ENCODE data around the gene GAL.

Gene GAL

DNA sequence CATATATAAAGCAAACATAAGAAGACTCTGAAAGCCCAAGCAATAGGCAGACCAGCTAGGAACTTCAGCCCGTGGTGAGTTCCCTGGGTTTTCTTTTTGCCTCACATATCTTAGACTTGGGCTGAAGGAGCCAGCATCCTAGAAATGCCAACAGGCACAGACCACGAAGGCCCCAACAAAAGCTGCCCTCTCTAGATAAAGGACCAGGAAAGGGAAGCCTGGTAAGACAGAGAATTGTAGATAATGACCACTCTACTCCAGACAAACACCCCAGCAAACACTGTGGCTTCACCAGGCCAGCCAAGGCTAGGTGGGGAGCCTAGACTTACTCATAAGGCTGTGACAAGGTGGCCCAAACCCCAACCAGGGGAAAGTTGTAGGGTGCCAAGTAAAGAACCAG, 11.2 kb downstream of the GAL start:
- Histone ChIP-seq H3K36me3 (ENCODE audit: control insufficient read depth, insufficient read depth, low read length) (no peaks in the 10 kb centered on the region), H3K27me3 (ENCODE audit: control insufficient read depth, insufficient read depth, low read length) (no peaks in the 10 kb centered on the region), H3K4me1 (ENCODE audit: control insufficient read depth, insufficient read depth, low read length) (peaks cover 12% of the 10 kb centered on the region), H3K9me3 (ENCODE audit: control insufficient read depth, insufficient read depth, low read length) (no peaks in the 10 kb centered on the region), H3K4me3 (ENCODE audit: low read depth, low read length) (no peak overlapping the region), H3K9ac (ENCODE audit: low read depth, low read length) (no peak overlapping the region)

DNA sequence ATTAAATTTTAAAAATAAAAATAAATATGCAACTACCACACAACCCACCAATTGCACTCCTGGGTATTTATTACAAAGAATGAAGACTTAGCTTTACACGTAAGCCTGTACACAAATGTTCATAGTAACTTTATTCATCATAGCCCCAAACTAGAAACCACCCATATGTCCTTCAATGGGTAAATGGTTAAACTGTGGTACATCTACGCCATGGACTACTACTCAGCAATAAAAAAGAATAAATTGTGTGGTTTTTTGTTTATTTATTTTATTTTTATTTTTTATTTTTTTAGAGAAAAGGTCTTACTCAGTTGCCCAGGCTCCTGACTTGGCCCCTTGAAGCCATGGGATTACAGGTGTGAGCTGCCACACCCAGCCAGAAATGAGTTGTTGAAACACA, 14.6 kb downstream of the GAL start:
- Histone ChIP-seq H3K27me3 (ENCODE audit: control insufficient read depth, insufficient read depth, low read length) (no peaks in the 10 kb centered on the region), H3K4me3 (ENCODE audit: low read depth, low read length) (no peak overlapping the region)

DNA sequence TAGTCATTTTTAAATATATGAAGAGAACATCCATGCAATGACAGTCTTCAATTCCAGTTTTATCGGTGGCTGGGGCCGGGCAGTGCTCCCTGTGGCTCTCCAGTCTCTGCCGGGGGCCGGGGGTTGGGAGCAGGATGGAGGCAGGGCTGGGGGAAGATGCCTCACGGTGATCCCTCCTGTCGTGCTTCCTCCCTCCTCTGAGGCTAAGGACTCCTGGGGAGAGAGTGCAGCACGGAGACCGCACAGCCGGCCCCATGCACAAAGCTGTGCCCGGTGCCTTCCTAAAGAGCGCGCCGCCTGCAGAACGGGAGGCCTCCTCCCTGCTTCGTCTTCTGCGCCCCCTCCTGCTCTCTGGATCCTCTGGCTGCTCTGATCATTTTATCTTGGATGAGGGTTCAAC, 20.5 kb downstream of the GAL start:
- Histone ChIP-seq H3K27me3 (ENCODE audit: control insufficient read depth, insufficient read depth, low read length) (no peaks in the 10 kb centered on the region), H3K9me3 (ENCODE audit: control insufficient read depth, insufficient read depth, low read length) (no peaks in the 10 kb centered on the region), H3K9ac (ENCODE audit: low read depth, low read length) (no peak overlapping the region), H3K36me3 (ENCODE audit: control insufficient read depth, insufficient read depth, low read length) (no peaks in the 10 kb centered on the region), H3K4me3 (ENCODE audit: low read depth, low read length) (peak overlapping the region; percentile 3), H3K4me1 (ENCODE audit: control insufficient read depth, insufficient read depth, low read length) (peaks cover 9% of the 10 kb centered on the region)

More for the DNA sequence above, 14.6 kb downstream of the GAL start:
- no peak overlapping the region for H3K9ac ChIP-seq (ENCODE audit: low read depth, low read length)
- no peaks in the 10 kb centered on the region for H3K36me3 ChIP-seq (ENCODE audit: control insufficient read depth, insufficient read depth, low read length)
- H3K4me1 ChIP-seq (ENCODE audit: control insufficient read depth, insufficient read depth, low read length): peaks cover 6% of the 10 kb centered on the region
- no peaks in the 10 kb centered on the region for H3K9me3 ChIP-seq (ENCODE audit: control insufficient read depth, insufficient read depth, low read length)

DNA sequence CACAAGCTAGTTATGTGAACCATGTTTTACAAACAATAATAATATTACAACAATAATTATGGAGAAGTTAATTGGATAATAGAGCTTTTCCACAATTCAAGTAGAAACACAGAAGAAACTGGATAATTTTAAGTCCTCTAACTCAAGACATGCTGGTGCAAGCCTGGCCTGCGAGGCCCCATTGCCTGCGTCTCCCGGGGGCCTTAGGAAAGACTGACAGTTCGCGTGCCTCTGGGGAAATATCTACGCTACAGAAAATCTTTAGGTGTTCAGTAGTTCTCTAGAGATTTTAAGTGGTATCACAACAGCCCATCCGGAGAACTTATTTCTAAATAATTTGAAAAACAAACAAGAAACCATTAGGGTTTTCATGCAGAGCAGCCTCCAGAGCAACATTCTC, 23.2 kb downstream of the GAL start:
- Histone ChIP-seq H3K9ac (ENCODE audit: low read depth, low read length) (no peak overlapping the region), H3K27me3 (ENCODE audit: control insufficient read depth, insufficient read depth, low read length) (no peaks in the 10 kb centered on the region), H3K4me3 (ENCODE audit: low read depth, low read length) (no peak overlapping the region), H3K9me3 (ENCODE audit: control insufficient read depth, insufficient read depth, low read length) (no peaks in the 10 kb centered on the region), H3K36me3 (ENCODE audit: control insufficient read depth, insufficient read depth, low read length) (no peaks in the 10 kb centered on the region), H3K4me1 (ENCODE audit: control insufficient read depth, insufficient read depth, low read length) (peaks cover 9% of the 10 kb centered on the region)

DNA sequence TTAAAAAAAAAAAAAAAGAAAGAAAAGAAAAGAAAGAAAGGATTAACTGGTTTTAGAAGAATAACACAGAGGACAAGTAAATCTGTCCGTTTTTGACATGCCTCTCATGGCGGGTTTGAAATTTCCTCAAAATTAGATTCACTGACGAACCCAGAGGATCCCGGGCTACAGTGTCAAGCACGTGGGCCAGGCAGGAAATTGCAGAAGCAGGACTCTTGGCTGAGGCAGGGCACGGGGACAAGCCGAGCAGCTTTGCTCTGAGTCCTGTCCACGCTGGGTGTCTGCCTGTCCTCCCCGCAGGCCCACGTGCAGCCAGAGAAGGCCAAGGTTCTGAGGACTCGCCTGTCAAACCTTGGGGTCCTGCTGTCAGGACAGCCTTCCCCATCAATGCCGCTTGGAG, 24.7 kb downstream of the GAL start:
- Histone ChIP-seq H3K36me3 (ENCODE audit: control insufficient read depth, insufficient read depth, low read length) (no peaks in the 10 kb centered on the region), H3K4me1 (ENCODE audit: control insufficient read depth, insufficient read depth, low read length) (peaks cover 9% of the 10 kb centered on the region), H3K27me3 (ENCODE audit: control insufficient read depth, insufficient read depth, low read length) (no peaks in the 10 kb centered on the region), H3K4me3 (ENCODE audit: low read depth, low read length) (no peak overlapping the region), H3K9ac (ENCODE audit: low read depth, low read length) (no peak overlapping the region), H3K9me3 (ENCODE audit: control insufficient read depth, insufficient read depth, low read length) (no peaks in the 10 kb centered on the region)

DNA sequence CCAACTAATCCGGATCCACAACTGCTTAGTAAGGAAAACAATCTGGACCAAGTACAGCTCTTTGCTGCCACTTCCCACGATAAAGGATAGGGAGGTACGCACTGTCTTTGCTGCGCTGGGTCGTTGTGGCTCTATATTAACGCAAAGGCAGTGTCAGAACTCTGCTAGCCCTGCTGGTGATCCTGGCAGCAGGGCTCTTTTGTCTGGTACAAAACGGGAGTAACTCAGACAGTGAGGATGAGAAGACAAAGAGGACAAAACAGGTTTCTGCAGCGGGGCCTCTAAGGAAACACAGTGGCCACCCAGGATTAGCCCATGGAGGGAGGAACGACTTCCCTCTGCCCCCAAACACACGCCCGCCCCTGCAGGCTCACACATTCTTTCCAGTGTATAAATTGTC, 26.1 kb downstream of the GAL start:
- Histone ChIP-seq H3K27me3 (ENCODE audit: control insufficient read depth, insufficient read depth, low read length) (no peaks in the 10 kb centered on the region), H3K9me3 (ENCODE audit: control insufficient read depth, insufficient read depth, low read length) (no peaks in the 10 kb centered on the region), H3K36me3 (ENCODE audit: control insufficient read depth, insufficient read depth, low read length) (no peaks in the 10 kb centered on the region), H3K4me1 (ENCODE audit: control insufficient read depth, insufficient read depth, low read length) (peaks cover 9% of the 10 kb centered on the region), H3K9ac (ENCODE audit: low read depth, low read length) (no peak overlapping the region), H3K4me3 (ENCODE audit: low read depth, low read length) (no peak overlapping the region)

DNA sequence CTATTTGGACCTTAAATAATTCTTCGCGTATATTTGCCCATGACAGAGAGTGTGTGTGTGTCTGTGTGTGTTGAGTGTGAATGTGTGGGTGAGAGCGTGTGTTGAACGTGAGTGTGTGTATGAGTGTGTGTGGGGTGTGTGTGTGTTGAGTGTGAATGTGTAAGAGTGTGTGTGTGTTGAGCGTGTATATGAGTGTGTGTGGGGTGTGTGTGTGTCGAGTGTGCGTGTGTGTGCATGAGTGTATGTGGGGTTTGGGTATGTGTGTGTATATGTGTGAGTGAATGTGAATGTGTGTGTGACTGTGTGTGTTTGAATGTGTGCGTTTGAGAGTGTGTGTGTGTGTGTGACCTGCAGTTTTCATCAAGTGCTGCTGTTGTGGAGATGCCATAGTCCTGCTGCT, 26.8 kb downstream of the GAL start:
- H3K9ac ChIP-seq (ENCODE audit: low read depth, low read length): no peak overlapping the region
- H3K4me3 ChIP-seq (ENCODE audit: low read depth, low read length): no peak overlapping the region
- no peaks in the 10 kb centered on the region for H3K9me3 ChIP-seq (ENCODE audit: control insufficient read depth, insufficient read depth, low read length)
- peaks cover 9% of the 10 kb centered on the region for H3K4me1 ChIP-seq (ENCODE audit: control insufficient read depth, insufficient read depth, low read length)
- H3K36me3 ChIP-seq (ENCODE audit: control insufficient read depth, insufficient read depth, low read length): no peaks in the 10 kb centered on the region
- H3K27me3 ChIP-seq (ENCODE audit: control insufficient read depth, insufficient read depth, low read length): no peaks in the 10 kb centered on the region

DNA sequence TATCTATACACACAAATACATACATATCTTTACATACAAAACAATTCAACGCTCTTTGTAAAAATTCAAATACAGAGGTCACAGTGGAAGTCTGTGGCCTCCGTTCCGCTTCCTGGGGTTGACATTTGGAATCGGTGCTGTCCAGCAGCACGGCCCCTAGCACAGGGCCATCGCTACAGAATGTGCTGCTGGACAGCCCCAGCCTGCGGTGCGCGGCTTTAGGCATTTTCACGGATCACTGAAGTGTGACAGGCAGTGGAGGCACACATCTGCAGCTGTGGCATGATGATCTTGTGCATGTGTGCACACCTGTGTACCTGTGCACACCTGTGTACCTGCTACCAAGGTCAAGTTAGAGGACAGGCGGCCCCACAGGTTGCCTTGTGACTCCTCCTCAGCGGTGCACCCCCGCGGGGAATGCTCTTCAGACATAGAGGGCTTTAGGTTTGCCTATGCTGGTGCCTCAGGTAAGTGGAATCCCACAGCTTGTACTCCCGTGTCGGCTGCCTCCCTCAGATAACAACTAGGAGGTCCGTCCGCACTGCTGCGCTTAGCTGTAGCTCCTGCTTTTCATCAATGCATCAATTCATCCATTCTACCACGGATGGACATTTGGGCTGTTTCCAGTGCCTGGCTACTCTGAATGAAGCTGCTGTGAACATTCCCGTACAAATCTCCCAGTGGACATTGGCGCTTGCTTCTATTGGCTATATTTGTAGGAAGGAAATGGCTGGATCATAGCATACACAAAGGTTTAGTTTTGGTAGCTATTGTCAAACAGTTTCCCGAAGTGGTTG, 29.9 kb downstream of the GAL start:
- no peak overlapping the region for H3K9ac ChIP-seq (ENCODE audit: low read depth, low read length)
- H3K4me1 ChIP-seq (ENCODE audit: control insufficient read depth, insufficient read depth, low read length): peaks cover 4% of the 10 kb centered on the region
- no peaks in the 10 kb centered on the region for H3K9me3 ChIP-seq (ENCODE audit: control insufficient read depth, insufficient read depth, low read length)
- no peaks in the 10 kb centered on the region for H3K27me3 ChIP-seq (ENCODE audit: control insufficient read depth, insufficient read depth, low read length)
- no peak overlapping the region for H3K4me3 ChIP-seq (ENCODE audit: low read depth, low read length)
- H3K36me3 ChIP-seq (ENCODE audit: control insufficient read depth, insufficient read depth, low read length): no peaks in the 10 kb centered on the region

DNA sequence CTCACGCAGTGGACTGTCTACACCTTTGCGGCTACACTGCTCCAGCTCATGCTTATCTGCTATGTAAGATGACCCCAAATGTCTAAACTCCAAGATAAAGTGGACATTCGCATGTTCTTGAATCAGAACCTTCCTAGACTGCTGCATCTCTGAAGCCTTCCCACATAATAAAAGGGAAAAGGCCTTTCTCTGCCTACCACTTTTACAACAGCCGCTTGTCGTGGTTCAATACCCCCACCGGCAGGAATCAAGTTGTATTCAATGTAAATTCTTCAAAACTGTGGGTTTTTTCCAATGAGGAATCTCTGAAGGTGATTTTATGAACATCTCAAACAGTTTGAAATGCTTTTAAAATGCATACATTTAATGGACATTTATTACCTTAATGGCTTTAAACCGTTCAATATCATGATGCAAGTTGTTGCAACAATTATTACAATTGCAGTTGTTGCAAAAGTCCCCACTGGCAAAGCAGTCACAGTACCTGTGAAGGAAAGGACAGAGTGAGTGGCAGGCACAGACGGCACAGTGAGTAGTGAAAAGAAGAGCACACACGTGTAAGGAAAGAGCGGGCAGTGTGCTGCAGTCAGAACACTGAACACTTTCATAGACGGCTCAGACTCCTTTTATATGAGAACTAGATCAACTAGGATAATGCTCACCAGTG, 31.2 kb downstream of the GAL start:
- Histone ChIP-seq H3K9me3 (ENCODE audit: control insufficient read depth, insufficient read depth, low read length) (no peaks in the 10 kb centered on the region), H3K4me3 (ENCODE audit: low read depth, low read length) (no peak overlapping the region), H3K36me3 (ENCODE audit: control insufficient read depth, insufficient read depth, low read length) (no peaks in the 10 kb centered on the region), H3K9ac (ENCODE audit: low read depth, low read length) (no peak overlapping the region), H3K27me3 (ENCODE audit: control insufficient read depth, insufficient read depth, low read length) (no peaks in the 10 kb centered on the region), H3K4me1 (ENCODE audit: control insufficient read depth, insufficient read depth, low read length) (peaks cover 4% of the 10 kb centered on the region)

DNA sequence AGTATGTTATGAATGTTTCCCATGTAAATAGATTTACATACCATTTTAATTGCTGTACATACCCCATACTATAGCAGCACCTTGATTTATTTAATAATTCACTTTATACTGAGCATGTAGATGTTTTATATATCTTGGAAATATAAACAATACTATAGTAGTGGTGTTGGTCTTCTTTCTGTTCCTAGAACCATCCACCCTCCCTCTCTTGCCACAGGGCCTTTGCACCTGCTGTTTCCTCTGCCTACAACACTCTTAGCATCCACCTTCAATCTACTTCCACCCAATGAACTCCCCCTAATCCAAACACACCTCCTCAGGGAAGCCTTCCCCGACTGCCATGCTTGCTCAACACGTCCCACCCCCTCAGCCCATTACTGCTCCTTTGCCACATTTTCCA, 36.7 kb downstream of the GAL start:
- Histone ChIP-seq H3K9me3 (ENCODE audit: control insufficient read depth, insufficient read depth, low read length) (no peaks in the 10 kb centered on the region), H3K4me1 (ENCODE audit: control insufficient read depth, insufficient read depth, low read length) (no peaks in the 10 kb centered on the region), H3K9ac (ENCODE audit: low read depth, low read length) (no peak overlapping the region), H3K4me3 (ENCODE audit: low read depth, low read length) (no peak overlapping the region), H3K27me3 (ENCODE audit: control insufficient read depth, insufficient read depth, low read length) (no peaks in the 10 kb centered on the region), H3K36me3 (ENCODE audit: control insufficient read depth, insufficient read depth, low read length) (no peaks in the 10 kb centered on the region)

DNA sequence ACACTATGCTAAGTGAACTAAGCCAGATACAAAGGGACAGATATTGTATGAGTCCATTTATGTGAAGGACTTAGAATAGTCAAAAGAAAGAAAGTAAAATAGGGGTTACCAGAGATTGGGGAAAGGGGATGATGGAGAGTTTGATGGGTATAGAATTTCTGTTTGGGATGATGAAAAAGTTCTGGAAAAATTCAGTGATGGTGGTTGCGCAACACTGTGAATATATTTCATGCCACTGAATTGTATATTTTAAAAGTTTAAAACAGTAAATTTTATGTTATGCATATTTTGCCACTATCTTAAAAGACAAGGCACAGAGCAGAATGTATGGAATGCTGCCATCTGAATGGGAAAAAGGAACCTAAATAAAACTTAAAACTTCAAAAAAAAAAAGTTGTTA, 37.8 kb downstream of the GAL start:
- H3K36me3 ChIP-seq (ENCODE audit: control insufficient read depth, insufficient read depth, low read length): no peaks in the 10 kb centered on the region
- no peak overlapping the region for H3K9ac ChIP-seq (ENCODE audit: low read depth, low read length)
- no peak overlapping the region for H3K4me3 ChIP-seq (ENCODE audit: low read depth, low read length)
- H3K27me3 ChIP-seq (ENCODE audit: control insufficient read depth, insufficient read depth, low read length): no peaks in the 10 kb centered on the region
- no peaks in the 10 kb centered on the region for H3K9me3 ChIP-seq (ENCODE audit: control insufficient read depth, insufficient read depth, low read length)
- H3K4me1 ChIP-seq (ENCODE audit: control insufficient read depth, insufficient read depth, low read length): no peaks in the 10 kb centered on the region

DNA sequence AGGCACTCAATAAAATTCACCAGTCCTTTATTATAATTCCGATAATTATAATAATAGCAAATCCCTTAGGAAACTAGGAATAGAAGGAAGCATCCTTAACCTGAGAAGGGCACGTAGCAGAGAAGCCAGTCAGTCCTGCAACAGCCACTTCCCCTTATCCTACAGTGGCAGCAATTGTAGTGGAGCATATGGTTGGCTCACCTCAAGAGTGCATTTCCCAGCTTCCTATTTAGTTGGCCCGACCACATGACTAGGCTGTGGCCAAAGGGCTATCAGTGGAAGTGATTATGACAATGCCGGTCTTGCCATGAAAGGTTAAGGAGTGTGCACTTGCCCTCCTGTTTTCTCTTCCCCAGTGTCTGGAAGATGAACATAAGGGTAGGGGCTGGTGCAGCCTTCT, 39.9 kb downstream of the GAL start:
- H3K9ac ChIP-seq (ENCODE audit: low read depth, low read length): no peak overlapping the region
- H3K4me1 ChIP-seq (ENCODE audit: control insufficient read depth, insufficient read depth, low read length): no peaks in the 10 kb centered on the region
- H3K27me3 ChIP-seq (ENCODE audit: control insufficient read depth, insufficient read depth, low read length): no peaks in the 10 kb centered on the region
- H3K9me3 ChIP-seq (ENCODE audit: control insufficient read depth, insufficient read depth, low read length): no peaks in the 10 kb centered on the region
- H3K4me3 ChIP-seq (ENCODE audit: low read depth, low read length): no peak overlapping the region
- H3K36me3 ChIP-seq (ENCODE audit: control insufficient read depth, insufficient read depth, low read length): no peaks in the 10 kb centered on the region
